Measurements from ENCODE around the gene CATSPER1. TPM values are rescaled to one million over a fixed set of nuclear protein-coding genes. Genes with fewer than 3 reads are reported as not detected.

The CATSPER1 gene
- total and polyA plus RNA-seq, 2 experiments from 2014 or later: not detected

DNA sequence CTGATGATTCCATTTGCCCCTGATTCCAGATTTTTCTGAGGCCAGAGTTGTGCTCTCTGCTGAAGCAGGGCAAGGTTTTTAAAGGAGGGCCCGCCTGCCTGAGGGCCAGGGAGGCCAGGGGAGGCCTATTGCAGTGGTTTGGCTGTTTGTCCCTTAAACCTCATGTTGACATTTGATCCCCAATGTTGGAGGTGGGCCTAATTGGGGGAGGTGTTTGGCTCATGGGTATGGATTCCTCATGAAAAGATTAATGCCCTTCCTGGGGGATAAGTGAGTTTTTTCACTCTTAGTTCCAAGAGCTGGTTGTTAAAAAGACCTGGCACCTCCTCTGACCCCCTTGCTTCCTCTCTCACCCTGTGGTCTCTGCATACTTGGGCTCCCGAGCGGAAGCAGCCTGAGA lies 13.5 kb upstream of the CATSPER1 start:
- Mint-ChIP-seq H3K27me3 (ENCODE audit: insufficient read depth, low read depth, poor library complexity) (peaks cover 3% of the 10 kb centered on the region), H3K9me3 (peaks cover 37% of the 10 kb centered on the region), H3K4me1 (peaks cover 3% of the 10 kb centered on the region), H3K36me3 (ENCODE audit: low read depth) (peaks cover 31% of the 10 kb centered on the region), H3K4me3 (no peak overlapping the region), H3K27ac (no peak overlapping the region)
- TF ChIP-seq CREB1 (CRISPR knock-in tag; IDR thresholded peaks at IDR 0.05; ENCODE audit: low read depth): no peak
- TF ChIP-seq, protein P1, sequence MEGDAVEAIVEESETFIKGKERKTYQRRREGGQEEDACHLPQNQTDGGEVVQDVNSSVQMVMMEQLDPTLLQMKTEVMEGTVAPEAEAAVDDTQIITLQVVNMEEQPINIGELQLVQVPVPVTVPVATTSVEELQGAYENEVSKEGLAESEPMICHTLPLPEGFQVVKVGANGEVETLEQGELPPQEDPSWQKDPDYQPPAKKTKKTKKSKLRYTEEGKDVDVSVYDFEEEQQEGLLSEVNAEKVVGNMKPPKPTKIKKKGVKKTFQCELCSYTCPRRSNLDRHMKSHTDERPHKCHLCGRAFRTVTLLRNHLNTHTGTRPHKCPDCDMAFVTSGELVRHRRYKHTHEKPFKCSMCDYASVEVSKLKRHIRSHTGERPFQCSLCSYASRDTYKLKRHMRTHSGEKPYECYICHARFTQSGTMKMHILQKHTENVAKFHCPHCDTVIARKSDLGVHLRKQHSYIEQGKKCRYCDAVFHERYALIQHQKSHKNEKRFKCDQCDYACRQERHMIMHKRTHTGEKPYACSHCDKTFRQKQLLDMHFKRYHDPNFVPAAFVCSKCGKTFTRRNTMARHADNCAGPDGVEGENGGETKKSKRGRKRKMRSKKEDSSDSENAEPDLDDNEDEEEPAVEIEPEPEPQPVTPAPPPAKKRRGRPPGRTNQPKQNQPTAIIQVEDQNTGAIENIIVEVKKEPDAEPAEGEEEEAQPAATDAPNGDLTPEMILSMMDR (conservative IDR thresholded peaks at IDR 0.05; ENCODE audit: low read depth in 2 of 2): no peak
- no peak for TF ChIP-seq EZH2 (IDR thresholded peaks at IDR 0.05; ENCODE audit: low read depth, unreplicated experiment)
- TF ChIP-seq, protein P2, sequence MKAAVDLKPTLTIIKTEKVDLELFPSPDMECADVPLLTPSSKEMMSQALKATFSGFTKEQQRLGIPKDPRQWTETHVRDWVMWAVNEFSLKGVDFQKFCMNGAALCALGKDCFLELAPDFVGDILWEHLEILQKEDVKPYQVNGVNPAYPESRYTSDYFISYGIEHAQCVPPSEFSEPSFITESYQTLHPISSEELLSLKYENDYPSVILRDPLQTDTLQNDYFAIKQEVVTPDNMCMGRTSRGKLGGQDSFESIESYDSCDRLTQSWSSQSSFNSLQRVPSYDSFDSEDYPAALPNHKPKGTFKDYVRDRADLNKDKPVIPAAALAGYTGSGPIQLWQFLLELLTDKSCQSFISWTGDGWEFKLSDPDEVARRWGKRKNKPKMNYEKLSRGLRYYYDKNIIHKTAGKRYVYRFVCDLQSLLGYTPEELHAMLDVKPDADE (IDR thresholded peaks at IDR 0.05): no peak
- TF ChIP-seq ZNF114 (CRISPR knock-in tag; IDR thresholded peaks at IDR 0.05): no peak
- TF ChIP-seq NANOG (IDR thresholded peaks at IDR 0.05; ENCODE audit: borderline replicate concordance): no peak
- TF ChIP-seq, protein P3, sequence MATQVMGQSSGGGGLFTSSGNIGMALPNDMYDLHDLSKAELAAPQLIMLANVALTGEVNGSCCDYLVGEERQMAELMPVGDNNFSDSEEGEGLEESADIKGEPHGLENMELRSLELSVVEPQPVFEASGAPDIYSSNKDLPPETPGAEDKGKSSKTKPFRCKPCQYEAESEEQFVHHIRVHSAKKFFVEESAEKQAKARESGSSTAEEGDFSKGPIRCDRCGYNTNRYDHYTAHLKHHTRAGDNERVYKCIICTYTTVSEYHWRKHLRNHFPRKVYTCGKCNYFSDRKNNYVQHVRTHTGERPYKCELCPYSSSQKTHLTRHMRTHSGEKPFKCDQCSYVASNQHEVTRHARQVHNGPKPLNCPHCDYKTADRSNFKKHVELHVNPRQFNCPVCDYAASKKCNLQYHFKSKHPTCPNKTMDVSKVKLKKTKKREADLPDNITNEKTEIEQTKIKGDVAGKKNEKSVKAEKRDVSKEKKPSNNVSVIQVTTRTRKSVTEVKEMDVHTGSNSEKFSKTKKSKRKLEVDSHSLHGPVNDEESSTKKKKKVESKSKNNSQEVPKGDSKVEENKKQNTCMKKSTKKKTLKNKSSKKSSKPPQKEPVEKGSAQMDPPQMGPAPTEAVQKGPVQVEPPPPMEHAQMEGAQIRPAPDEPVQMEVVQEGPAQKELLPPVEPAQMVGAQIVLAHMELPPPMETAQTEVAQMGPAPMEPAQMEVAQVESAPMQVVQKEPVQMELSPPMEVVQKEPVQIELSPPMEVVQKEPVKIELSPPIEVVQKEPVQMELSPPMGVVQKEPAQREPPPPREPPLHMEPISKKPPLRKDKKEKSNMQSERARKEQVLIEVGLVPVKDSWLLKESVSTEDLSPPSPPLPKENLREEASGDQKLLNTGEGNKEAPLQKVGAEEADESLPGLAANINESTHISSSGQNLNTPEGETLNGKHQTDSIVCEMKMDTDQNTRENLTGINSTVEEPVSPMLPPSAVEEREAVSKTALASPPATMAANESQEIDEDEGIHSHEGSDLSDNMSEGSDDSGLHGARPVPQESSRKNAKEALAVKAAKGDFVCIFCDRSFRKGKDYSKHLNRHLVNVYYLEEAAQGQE (IDR thresholded peaks at IDR 0.05; ENCODE audit: unreplicated experiment): no peak
- TF ChIP-seq ZNF331 (CRISPR knock-in tag; IDR thresholded peaks at IDR 0.05; ENCODE audit: low read depth): no peak
- no peak for TF ChIP-seq STAT1 (IDR thresholded peaks at IDR 0.05; ENCODE audit: unreplicated experiment)
- TF ChIP-seq EZH2phosphoT487 (IDR thresholded peaks at IDR 0.05; ENCODE audit: unreplicated experiment): no peak
- no peaks in the 10 kb centered on the region for H3K9me2 ChIP-seq (ENCODE audit: insufficient read depth)
- ATAC-seq: no peak
- H3K4me1 ChIP-seq (ENCODE audit: insufficient read depth): no peaks in the 10 kb centered on the region
- H3K27me3 ChIP-seq (ENCODE audit: insufficient read depth): no peaks in the 10 kb centered on the region
- no peak overlapping the region for H3K4me2 ChIP-seq
- DNase-seq (ENCODE audit: low spot score): no peak
- no peaks in the 10 kb centered on the region; the same call in 1 of the 2 replicates for H4K20me1 ChIP-seq (replicated peaks; ENCODE audit: insufficient read depth)
- no peak overlapping the region for H3K27ac ChIP-seq (ENCODE audit: low read depth)
- no peak overlapping the region for H3K4me3 ChIP-seq
- H3F3A ChIP-seq (replicated peaks; ENCODE audit: low read depth): peaks cover 4% of the 10 kb centered on the region; the same call in 1 of the 2 replicates
- H3K36me3 ChIP-seq (ENCODE audit: insufficient read depth): no peaks in the 10 kb centered on the region
- H2AFZ ChIP-seq: no peak overlapping the region
- no peaks in the 10 kb centered on the region for H3K79me2 ChIP-seq (replicated peaks; ENCODE audit: insufficient read depth)
